ENCODE results near the gene FGGY.
"Not testable (repeated sequence)": the region's sequence is repeated elsewhere in the genome, so short reads cannot be mapped to it uniquely, and the experiment has no call there.

FGGY gene

DNA sequence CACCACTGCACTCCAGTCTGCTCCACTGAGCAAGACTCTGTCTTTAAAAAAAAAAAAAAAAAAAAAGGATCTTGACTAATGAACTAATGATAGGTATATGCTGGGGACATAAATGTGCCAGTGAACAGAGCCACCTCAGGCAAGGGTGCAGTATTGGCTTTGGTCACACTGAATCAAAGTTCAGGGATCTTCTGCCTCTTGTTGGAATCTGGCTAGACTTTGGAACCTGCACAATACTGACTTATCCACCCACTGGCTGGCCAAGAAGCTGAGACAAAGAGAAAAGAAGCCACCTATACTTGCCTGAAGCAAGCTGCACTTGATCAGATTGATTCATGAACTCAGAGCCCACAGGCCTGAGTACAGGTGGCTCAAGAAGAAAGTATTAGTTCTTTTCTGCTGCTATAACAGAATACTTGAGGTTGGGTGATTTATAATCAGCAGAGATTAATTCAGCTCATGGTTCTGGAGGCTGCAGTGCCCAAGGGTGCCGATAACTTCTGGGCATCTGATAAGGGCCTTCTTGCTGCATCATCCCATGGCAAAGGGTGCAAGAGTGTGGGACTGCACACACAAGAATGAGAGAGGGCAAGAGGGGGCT, 172.0 kb downstream of the FGGY start:
- DNase-seq (ENCODE audit: low spot score) = no peak
- in situ Hi-C loops (cut with MboI; ENCODE audit: low sequenced_read_pairs, unreplicated experiment) = no loop called here
- TF ChIP-seq, protein P1, sequence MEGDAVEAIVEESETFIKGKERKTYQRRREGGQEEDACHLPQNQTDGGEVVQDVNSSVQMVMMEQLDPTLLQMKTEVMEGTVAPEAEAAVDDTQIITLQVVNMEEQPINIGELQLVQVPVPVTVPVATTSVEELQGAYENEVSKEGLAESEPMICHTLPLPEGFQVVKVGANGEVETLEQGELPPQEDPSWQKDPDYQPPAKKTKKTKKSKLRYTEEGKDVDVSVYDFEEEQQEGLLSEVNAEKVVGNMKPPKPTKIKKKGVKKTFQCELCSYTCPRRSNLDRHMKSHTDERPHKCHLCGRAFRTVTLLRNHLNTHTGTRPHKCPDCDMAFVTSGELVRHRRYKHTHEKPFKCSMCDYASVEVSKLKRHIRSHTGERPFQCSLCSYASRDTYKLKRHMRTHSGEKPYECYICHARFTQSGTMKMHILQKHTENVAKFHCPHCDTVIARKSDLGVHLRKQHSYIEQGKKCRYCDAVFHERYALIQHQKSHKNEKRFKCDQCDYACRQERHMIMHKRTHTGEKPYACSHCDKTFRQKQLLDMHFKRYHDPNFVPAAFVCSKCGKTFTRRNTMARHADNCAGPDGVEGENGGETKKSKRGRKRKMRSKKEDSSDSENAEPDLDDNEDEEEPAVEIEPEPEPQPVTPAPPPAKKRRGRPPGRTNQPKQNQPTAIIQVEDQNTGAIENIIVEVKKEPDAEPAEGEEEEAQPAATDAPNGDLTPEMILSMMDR (IDR thresholded peaks at IDR 0.05; ENCODE audit: borderline replicate concordance, control extremely low read depth, extremely low read depth, insufficient read depth, missing control alignments) = no peak

DNA sequence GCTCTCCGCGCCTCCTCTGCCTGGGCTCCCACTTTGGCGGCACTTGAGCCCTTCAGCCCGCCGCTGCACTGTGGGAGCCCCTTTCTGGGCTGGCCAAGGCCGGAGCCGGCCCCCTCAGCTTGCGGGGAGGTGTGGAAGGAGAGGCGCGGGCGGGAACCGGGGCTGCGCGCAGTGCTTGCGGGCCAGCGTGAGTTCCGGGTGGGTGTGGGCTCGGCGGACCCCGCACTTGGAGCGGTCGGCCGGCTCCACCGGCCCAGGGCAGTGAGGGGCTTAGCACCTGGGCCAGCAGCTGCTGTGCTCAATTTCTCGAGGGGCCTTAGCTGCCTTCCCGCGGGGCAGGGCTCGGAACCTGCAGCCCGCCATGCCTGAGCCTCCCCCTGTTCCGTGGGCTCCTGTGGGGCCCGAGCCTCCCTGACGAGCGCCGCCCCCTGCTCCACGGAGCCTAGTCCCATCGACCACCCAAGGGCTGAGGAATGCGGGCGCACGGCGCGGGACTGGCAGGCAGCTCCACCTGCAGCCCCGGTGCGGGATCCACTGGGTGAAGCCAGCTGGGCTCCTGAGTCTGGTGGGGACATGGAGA, 175.2 kb downstream of the FGGY start:
- DNase-seq (ENCODE audit: low spot score); in situ Hi-C loops (cut with MboI; ENCODE audit: low sequenced_read_pairs, unreplicated experiment): not testable (repeated sequence)

DNA sequence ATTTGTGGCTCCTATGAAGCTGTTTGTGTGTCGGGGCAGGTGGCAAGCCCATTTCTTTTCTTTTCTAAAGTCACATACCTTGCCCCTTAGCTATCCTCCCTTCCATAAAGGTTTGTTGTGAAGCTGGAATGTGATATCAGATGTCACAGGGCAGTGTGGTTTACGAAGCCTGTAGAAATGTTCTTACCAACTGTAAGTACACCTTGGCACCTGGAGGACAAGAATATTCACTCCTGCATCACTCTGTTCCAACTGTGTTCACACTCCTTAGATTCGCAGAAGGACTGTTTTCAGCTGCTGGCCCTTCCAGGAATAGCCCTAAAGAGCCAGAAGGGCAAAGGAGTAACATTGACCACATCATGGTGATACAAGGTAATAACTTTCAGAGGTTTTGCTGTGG, 176.9 kb downstream of the FGGY start:
- no peak for DNase-seq (ENCODE audit: low spot score)
- in situ Hi-C loops (cut with MboI; ENCODE audit: low sequenced_read_pairs, unreplicated experiment) = no loop called here
- TF ChIP-seq, protein P1 (IDR thresholded peaks at IDR 0.05; ENCODE audit: borderline replicate concordance, control extremely low read depth, extremely low read depth, insufficient read depth, missing control alignments) = no peak

DNA sequence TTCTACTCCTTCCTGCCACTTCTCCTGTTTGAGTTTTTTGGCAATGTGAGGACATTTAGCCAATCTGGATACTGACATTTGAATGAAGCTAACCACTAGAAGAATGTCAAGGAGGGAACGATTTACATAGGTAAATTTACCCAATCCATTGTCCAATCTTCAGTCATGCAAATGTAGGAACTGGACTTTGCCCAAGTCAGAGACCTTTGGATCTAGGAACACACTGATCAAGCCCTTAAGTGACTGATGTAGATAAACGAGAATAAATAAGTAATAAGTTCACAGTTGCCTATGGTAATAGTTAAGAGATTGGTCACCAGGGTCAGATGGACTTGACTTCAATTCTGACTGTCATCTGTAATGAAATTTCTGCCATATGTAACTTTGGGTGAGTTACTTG, 177.6 kb downstream of the FGGY start:
- no peak for DNase-seq (ENCODE audit: low spot score)

DNA sequence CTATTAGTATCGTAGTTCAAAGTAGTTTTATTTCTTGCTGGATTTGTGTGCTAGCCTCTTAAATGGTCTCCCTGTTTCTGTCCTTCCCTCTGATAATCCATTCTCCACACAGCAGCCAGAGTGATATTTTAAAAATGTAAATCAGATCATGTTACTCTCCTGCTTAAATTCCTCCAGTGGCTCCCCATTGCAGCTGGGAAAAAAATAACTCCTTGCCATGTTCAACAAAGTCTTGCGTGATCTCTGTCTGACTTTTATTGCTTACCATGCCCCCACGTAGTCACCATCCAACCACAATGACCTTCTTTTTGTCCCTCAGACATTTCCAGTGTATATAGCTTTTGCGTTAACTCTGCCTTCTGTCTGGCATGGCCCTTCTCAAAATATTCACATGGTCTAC, 178.8 kb downstream of the FGGY start:
- TF ChIP-seq, protein P1 (IDR thresholded peaks at IDR 0.05; ENCODE audit: borderline replicate concordance, control extremely low read depth, extremely low read depth, insufficient read depth, missing control alignments) = no peak
- in situ Hi-C loops (cut with MboI; ENCODE audit: low sequenced_read_pairs, unreplicated experiment) = no loop called here
- DNase-seq (ENCODE audit: low spot score) = no peak

More for the DNA sequence above, 177.6 kb downstream of the FGGY start:
- TF ChIP-seq, protein P1 (IDR thresholded peaks at IDR 0.05; ENCODE audit: borderline replicate concordance, control extremely low read depth, extremely low read depth, insufficient read depth, missing control alignments) = no peak
- in situ Hi-C loops (cut with MboI; ENCODE audit: low sequenced_read_pairs, unreplicated experiment) = no loop called here

DNA sequence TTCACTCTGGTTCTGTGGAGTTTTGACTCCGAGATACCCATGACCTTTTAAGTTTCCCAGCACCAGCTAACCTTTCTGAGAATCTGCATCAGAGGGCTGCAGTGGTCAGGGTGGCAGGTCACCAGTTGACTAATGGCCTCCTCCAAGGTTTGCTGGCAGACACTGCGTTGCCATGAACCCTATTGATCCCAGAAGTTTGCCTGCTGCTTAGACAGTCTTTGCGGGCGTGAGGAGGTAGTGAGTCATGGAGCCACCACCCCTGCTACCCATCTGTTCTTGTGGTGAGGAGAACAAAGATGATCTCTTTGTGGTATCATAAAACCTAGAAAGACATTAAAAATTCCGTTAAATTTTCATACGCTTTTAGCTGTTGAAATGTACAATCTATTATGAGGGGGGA, 180.4 kb downstream of the FGGY start:
- in situ Hi-C loops (cut with MboI; ENCODE audit: low sequenced_read_pairs, unreplicated experiment) = no loop called here
- TF ChIP-seq, protein P1 (IDR thresholded peaks at IDR 0.05; ENCODE audit: borderline replicate concordance, control extremely low read depth, extremely low read depth, insufficient read depth, missing control alignments) = no peak
- DNase-seq (ENCODE audit: low spot score) = no peak

DNA sequence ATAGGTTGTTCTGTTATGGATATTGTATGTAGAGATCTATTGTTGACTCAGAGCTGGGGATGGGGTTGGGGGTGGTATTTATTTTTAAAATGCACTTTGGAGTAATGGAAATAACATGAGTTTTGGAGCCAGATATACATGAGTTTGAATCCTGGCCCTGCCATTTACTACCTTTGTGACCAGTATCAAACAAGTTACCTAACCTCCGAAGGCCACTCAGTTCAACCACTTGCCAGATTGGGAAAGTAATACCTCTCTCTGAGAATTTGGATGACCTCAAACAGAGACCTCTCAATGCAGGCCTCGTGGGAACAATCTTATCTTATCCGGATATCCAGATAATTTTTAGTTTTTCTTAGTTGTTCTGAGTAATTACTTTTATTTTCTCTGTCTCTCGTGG, 181.0 kb downstream of the FGGY start:
- TF ChIP-seq, protein P1 (IDR thresholded peaks at IDR 0.05; ENCODE audit: borderline replicate concordance, control extremely low read depth, extremely low read depth, insufficient read depth, missing control alignments) = no peak
- DNase-seq (ENCODE audit: low spot score) = no peak
- in situ Hi-C loops (cut with MboI; ENCODE audit: low sequenced_read_pairs, unreplicated experiment) = no loop called here

All from GM13976 (cell line).